Mesothelial cell of epicardium (in vitro differentiated cells): ENCODE results near the gene GPR146. TPM values are rescaled to one million over a fixed set of nuclear protein-coding genes. Genes with fewer than 3 reads are reported as not detected.

Experiments used
- DNase-seq, 2 experiments: peaks; one replicate each; pipeline ENCODE4 v3.0.0; 2021; ENCODE audit warnings: low spot score in 2 of 2; ENCODE audit not compliant: unreplicated experiment in 2 of 2
- H3K27ac Mint-ChIP-seq: 2 replicates; pipeline ENCODE4 v1.8.0; 2021; ENCODE audit warnings: mixed read lengths
- H3K27me3 Mint-ChIP-seq: 2 replicates; pipeline ENCODE4 v1.8.0; 2021; ENCODE audit warnings: low read depth, mixed read lengths
- H3K36me3 Mint-ChIP-seq: 2 replicates; pipeline ENCODE4 v1.8.0; 2021; ENCODE audit warnings: mixed read lengths
- H3K4me1 Mint-ChIP-seq: 2 replicates; pipeline ENCODE4 v1.8.0; 2021; ENCODE audit warnings: mixed read lengths
- H3K4me3 Mint-ChIP-seq: 2 replicates; pipeline ENCODE4 v1.8.0; 2021; ENCODE audit warnings: mild to moderate bottlenecking, moderate library complexity, mixed read lengths
- H3K9me3 Mint-ChIP-seq: 2 replicates; pipeline ENCODE4 v1.8.0; 2021; ENCODE audit warnings: mixed read lengths
- CTCF ChIP-seq: fragments of 200-600 bp; sonication (generic); IDR thresholded peaks from one replicate; pipeline ENCODE4 v1.5.0; 2021; ENCODE audit warnings: antibody characterized with exemption; ENCODE audit not compliant: unreplicated experiment
- total RNA-seq: library from RNA; stranded (reverse); gene quantifications from 3 replicates; pipeline ENCODE4 v1.2.1, GENCODE V29; 2021

Gene GPR146
- total RNA-seq, 1 donor from 2014 or later = 1.0 TPM

- Mint-ChIP-seq H3K4me1 (peaks cover 13% of the 10 kb centered on the region), H3K36me3 (peaks cover 2% of the 10 kb centered on the region), H3K27ac (no peak overlapping the region), H3K9me3 (no peaks in the 10 kb centered on the region), H3K27me3 (no peaks in the 10 kb centered on the region), H3K4me3 (no peak overlapping the region)
- TF ChIP-seq CTCF = no peak
- DNase-seq = no peak
Measured at GRCh38 chr7:1074593-1075431, 30.5 kb downstream of the GPR146 start.

GRCh38 chr7:1076184-1077072 is 32.1 kb downstream of the GPR146 start:
- no peaks in the 10 kb centered on the region for H3K27me3 Mint-ChIP-seq
- no peak for TF ChIP-seq CTCF
- no peaks in the 10 kb centered on the region for H3K9me3 Mint-ChIP-seq
- no peak overlapping the region for H3K27ac Mint-ChIP-seq
- no peak overlapping the region for H3K4me3 Mint-ChIP-seq
- H3K36me3 Mint-ChIP-seq = no peaks in the 10 kb centered on the region
- H3K4me1 Mint-ChIP-seq = peaks cover 15% of the 10 kb centered on the region
- no peak for DNase-seq

GRCh38 chr7:1078519-1078918 is 34.2 kb downstream of the GPR146 start:
- TF ChIP-seq CTCF = no peak
- Mint-ChIP-seq H3K36me3 (peaks cover 1% of the 10 kb centered on the region), H3K27me3 (no peaks in the 10 kb centered on the region), H3K27ac (no peak overlapping the region), H3K4me3 (no peak overlapping the region), H3K9me3 (no peaks in the 10 kb centered on the region), H3K4me1 (peaks cover 25% of the 10 kb centered on the region)
- no peak for DNase-seq

- Mint-ChIP-seq H3K27ac (peak overlapping the region; percentile 9), H3K27me3 (no peaks in the 10 kb centered on the region), H3K9me3 (no peaks in the 10 kb centered on the region)
Measured at GRCh38 chr7:1078985-1079384, 34.6 kb downstream of the GPR146 start.

GRCh38 chr7:1079546-1079945 is 35.2 kb downstream of the GPR146 start:
- no peak for DNase-seq
- H3K9me3 Mint-ChIP-seq = no peaks in the 10 kb centered on the region
- peaks cover 23% of the 10 kb centered on the region for H3K4me1 Mint-ChIP-seq
- no peak overlapping the region for H3K27ac Mint-ChIP-seq
- H3K36me3 Mint-ChIP-seq = peaks cover 1% of the 10 kb centered on the region
- H3K4me3 Mint-ChIP-seq = no peak overlapping the region
- H3K27me3 Mint-ChIP-seq = no peaks in the 10 kb centered on the region
- TF ChIP-seq CTCF = no peak

More at GRCh38 chr7:1078985-1079384, 34.6 kb downstream of the GPR146 start:
- H3K4me3 Mint-ChIP-seq = no peak overlapping the region
- H3K36me3 Mint-ChIP-seq = peaks cover 1% of the 10 kb centered on the region
- H3K4me1 Mint-ChIP-seq = peaks cover 25% of the 10 kb centered on the region
- DNase-seq = no peak
- TF ChIP-seq CTCF = no peak
